A673 (cell line): ENCODE results near the gene BORCS6. TPM values are rescaled to one million over a fixed set of nuclear protein-coding genes. Genes with fewer than 3 reads are reported as not detected.

Experiments
- BruUV-seq: library from RNA; stranded (reverse); fragments of 400-500 nt; replicated peaks from 2 replicates; lab custom pipeline; 2021; lab: Mats Ljungman, UMichigan
- CTCF ChIA-PET: fragments of 300-600 bp; sonication (Branson Sonifier 250); formaldehyde crosslinking; loops from one replicate; lab custom pipeline; 2022; ENCODE audit warnings: antibody characterized with exemption; lab: Charles Lee
- POLR2A ChIA-PET: fragments of 300-600 bp; sonication (Branson Sonifier 250); formaldehyde crosslinking; loops from one replicate; lab custom pipeline; 2022; ENCODE audit warnings: antibody characterized with exemption; ENCODE audit not compliant: low non-redundant PET; lab: Charles Lee
- DNase-seq: peaks from one replicate; pipeline ENCODE4 v3.0.0-alpha.2; 2015; ENCODE audit warnings: low spot score
- H3K27ac ChIP-seq: fragments of 200-600 bp; sonication (generic); 2 replicates; pipeline ENCODE4 v1.5.1; 2016; ENCODE audit warnings: mixed run types, low read depth, mild to moderate bottlenecking, mixed read lengths, antibody characterized with exemption, low read length; ENCODE audit not compliant: poor library complexity, severe bottlenecking
- H3K27me3 ChIP-seq: fragments of 200-600 bp; sonication (generic); replicated peaks from 2 replicates; pipeline ENCODE4 v1.6.1; 2017; ENCODE audit warnings: mixed run types, low read depth, mild to moderate bottlenecking, mixed read lengths, antibody characterized with exemption, low read length; ENCODE audit not compliant: insufficient read depth, poor library complexity
- H3K36me3 ChIP-seq: fragments of 200-600 bp; sonication (generic); 2 replicates; pipeline ENCODE4 v1.6.1; 2016; ENCODE audit warnings: mixed run types, mild to moderate bottlenecking, mixed read lengths, antibody characterized with exemption, low read length; ENCODE audit not compliant: insufficient read depth, poor library complexity, severe bottlenecking
- H3K4me1 ChIP-seq: fragments of 200-600 bp; sonication (generic); 2 replicates; pipeline ENCODE4 v1.6.1; 2017; ENCODE audit warnings: mixed run types, mild to moderate bottlenecking, mixed read lengths, antibody characterized with exemption, low read length; ENCODE audit not compliant: insufficient read depth, poor library complexity, severe bottlenecking
- H3K4me3 ChIP-seq: fragments of 200-600 bp; sonication (generic); 2 replicates; pipeline ENCODE4 v1.5.1; 2016; ENCODE audit warnings: low read depth, mixed run types, mild to moderate bottlenecking, mixed read lengths, low read length; ENCODE audit not compliant: poor library complexity, severe bottlenecking
- H3K9me3 ChIP-seq: fragments of 200-600 bp; sonication (generic); 2 replicates; pipeline ENCODE4 v1.6.1; 2016; ENCODE audit warnings: mixed run types, low read depth, mild to moderate bottlenecking, mixed read lengths, antibody characterized with exemption, low read length; ENCODE audit not compliant: poor library complexity, severe bottlenecking
- CTCF ChIP-seq: fragments of 300-800, 200-600 bp; sonication (generic); conservative IDR thresholded peaks from 2 replicates; pipeline ENCODE4 v1.5.1; 2017; ENCODE audit warnings: low read depth, mild to moderate bottlenecking, antibody characterized with exemption, low read length, moderate library complexity, mixed read lengths
- EZH2 ChIP-seq: fragments of 200-600 bp; sonication (generic); IDR thresholded peaks from 2 replicates; pipeline ENCODE4 v1.6.1; 2017; ENCODE audit warnings: borderline replicate concordance, low read depth, mild to moderate bottlenecking, mixed read lengths, antibody characterized with exemption, low read length; ENCODE audit not compliant: poor library complexity, severe bottlenecking
- intact Hi-C: fragments of 100-400 bp; cut with micrococcal nuclease; formaldehyde crosslinking; loops from one replicate; pipeline ENCODE4 v1.10.0; 2022; ENCODE audit not compliant: unreplicated experiment
- total RNA-seq: library from RNA; stranded (reverse); gene quantifications from 2 replicates; pipeline ENCODE4 v1.2.3, GENCODE V29; 2021

The BORCS6 gene
- total RNA-seq, 1 experiment from 2014 or later = 3.7 TPM

DNA sequence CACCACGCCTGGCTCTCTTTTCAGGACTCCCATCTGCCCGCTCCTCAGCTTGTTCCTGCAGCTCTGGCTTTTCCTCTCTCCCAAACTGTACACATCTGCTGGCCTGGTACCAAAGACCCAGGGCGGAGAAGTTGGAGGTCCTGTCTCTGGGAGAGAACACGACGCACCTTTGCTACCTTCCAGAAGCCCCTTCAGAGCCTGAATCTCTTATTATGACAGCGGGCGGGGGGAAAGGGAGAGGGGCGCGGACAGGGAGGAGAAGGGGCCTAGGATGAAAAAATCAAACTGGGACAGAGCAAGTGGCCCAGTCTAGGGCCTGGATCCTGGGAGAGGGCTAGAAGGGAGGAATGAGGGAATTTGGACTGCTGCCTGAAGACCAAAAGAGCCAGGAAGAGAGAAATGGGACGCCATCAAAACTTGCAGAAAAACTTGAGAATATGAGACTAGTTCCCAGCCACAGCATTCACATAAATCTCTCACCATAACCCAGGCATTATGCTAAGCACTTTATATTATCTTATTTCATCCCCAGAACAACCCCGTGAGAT, 35.3 kb downstream of the BORCS6 start:
- no peak for TF ChIP-seq EZH2
- TF ChIP-seq CTCF = no peak
- BruUV-seq = no TSS peak
- Histone ChIP-seq H3K36me3 (peaks cover 16% of the 10 kb centered on the region), H3K9me3 (no peaks in the 10 kb centered on the region), H3K4me3 (peak overlapping the region; percentile 51), H3K4me1 (peaks cover 43% of the 10 kb centered on the region), H3K27ac (peak overlapping the region; percentile 97), H3K27me3 (no peaks in the 10 kb centered on the region)
- intact Hi-C loops = loop anchor here (1.0 kb wide), 1 partner anchor 19 kb away; no protein-coding TSS in a partner anchor
- no peak for DNase-seq
- ChIA-PET POLR2A (no interaction called here), CTCF (no interaction called here)

GRCh38 chr17:8153957-8154607, 35.9 kb downstream of the BORCS6 start:
- intact Hi-C loops = loop anchor here (1.0 kb wide), 1 partner anchor 19 kb away; no protein-coding TSS in a partner anchor
- DNase-seq = peak; percentile 97
- Histone ChIP-seq H3K9me3 (no peaks in the 10 kb centered on the region), H3K4me3 (peak overlapping the region; percentile 51), H3K27ac (peak overlapping the region; percentile 97), H3K27me3 (no peaks in the 10 kb centered on the region), H3K36me3 (peaks cover 18% of the 10 kb centered on the region), H3K4me1 (peaks cover 43% of the 10 kb centered on the region)
- ChIA-PET CTCF (no interaction called here), POLR2A (no interaction called here)
- no TSS peak for BruUV-seq
- no peak for TF ChIP-seq EZH2
- no peak for TF ChIP-seq CTCF

DNA sequence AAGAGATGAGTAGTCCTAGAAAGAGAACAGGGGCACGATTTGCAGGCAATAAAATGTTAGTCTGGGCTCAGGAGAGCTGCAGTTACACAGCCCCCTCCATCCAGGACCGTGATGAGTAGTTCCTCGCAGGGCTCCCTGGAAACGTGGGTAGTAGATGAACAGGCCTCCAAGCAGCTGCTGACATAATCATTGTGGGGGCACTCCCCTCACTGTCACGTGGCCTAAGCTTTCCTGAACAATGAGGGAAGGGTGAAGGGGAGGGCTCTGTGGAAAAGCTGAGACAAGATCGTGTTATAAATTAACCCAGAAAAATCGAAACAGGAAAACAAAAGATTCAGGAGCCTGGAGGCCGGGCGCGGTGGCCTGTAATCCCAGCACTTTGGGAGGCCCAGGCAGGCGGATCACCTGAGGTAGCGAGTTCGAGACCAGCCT, 36.4 kb downstream of the BORCS6 start:
- H3K4me3 ChIP-seq = peak overlapping the region; percentile 51
- H3K27me3 ChIP-seq = no peaks in the 10 kb centered on the region
- peaks cover 20% of the 10 kb centered on the region for H3K36me3 ChIP-seq
- ChIA-PET POLR2A (interaction anchor here (0.5 kb wide), 1 partner anchor 48 kb away, joined by 4 read pairs; no protein-coding TSS in a partner anchor), CTCF (no interaction called here)
- intact Hi-C loops = no loop called here
- no peak for TF ChIP-seq CTCF
- no peak for TF ChIP-seq EZH2
- BruUV-seq = TSS peak; percentile 2
- H3K4me1 ChIP-seq = peaks cover 43% of the 10 kb centered on the region
- peak; percentile 89 for DNase-seq
- no peaks in the 10 kb centered on the region for H3K9me3 ChIP-seq
- peak overlapping the region; percentile 97 for H3K27ac ChIP-seq
